GM21723 (cell line): Measurements from ENCODE around the gene PTH1R.

Source experiments
- ATAC-seq: cut with Tn5 transposase; IDR thresholded peaks from one replicate; pipeline ENCODE4 v1.9.1; 2021; ENCODE audit warnings: mild to moderate bottlenecking, moderate library complexity; ENCODE audit not compliant: unreplicated experiment

The PTH1R gene

DNA sequence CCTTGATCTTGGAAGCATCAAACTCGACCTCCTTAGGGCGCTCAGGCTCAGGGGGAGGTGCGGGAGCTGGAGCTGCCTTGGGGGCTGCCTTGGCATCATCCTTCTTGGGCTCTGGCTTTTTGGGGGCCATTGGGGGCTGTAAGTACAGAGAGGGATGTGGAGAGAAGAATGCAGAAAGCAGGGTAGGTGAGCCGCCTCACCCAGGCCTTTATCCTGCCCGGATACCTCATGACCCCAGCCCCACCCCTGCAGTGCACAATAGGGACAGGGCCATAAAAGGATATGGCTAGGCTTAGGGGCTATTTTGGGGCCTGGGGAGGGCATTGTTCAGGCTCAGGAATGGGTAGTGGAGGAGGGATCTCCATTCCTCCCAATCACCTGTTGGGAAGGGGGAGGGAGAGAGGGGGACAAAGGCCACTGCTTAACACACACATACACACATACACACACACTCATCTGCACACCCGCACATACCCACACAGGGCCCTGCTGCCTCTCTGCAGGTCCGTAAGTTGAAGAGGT, 14.2 kb upstream of the PTH1R start, which contains the start of gene MYL3:
MYL3 (minus strand) TSS at position 184 of the 522 bp plus-strand sequence; CDS start at position 130, 54 bp downstream.
- ATAC-seq = no peak

DNA sequence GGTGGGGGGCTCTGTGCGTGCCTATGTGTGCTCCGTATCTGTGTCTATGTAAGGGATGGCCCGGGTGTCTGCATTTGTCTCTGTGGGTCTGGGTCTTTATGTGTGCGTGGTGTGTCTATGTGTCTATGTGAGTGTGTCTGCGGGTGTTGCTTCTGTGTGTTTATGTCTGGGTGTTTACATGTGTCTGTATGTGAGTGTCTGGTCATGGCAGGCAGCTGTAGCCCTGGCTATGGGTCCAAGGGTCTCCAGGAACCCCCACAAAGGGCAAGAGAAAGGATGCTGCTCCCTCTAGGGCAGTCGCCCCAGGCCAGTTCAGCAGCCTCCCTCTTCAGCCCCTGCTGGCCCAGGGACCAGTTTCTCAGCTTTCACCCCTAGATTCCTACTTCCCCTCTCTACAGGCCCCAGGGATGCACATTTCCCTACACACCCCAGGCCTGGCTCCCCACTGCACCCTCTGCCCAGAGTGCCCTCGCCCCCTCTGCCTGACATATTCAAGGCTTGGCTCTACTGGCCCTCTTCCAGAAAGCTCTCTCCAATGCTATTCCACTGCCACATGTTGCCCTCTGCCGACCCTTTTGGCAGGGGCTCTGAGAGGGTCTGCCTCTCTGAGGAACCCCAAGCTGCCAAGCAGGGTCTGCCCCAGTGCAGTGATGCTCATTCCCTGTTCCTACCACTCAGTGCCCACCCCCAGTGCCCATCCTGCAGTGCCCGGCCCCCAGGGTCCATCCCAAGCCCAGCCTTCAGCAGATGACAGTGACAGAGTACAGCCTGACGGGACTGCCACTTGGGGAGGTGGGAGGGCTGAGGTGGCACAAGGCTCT, 13.2 kb upstream of the PTH1R start:
- no peak for ATAC-seq

DNA sequence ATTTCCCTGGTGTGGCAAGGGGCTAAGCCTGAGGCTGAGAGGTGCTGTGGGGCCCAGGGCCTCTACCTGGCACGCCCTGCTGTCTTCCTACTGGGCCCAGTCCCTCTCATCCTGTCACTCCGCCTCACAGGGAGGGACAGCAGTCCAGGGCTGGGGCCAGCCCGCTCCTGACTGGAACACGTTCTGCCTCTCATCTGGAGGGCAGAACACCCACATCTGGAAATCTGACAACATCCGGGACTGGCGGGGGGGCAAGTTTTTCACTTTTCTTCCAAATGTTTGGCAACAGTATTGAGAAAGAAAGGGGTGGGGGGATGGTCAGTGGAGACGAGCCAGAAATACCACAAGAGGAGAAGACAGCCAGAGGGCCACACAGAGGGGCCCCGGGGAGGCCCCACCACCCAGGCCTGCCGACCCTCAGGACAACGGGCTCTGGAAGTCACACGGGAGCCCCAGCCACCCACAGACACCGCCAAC, 12.5 kb upstream of the PTH1R start:
- ATAC-seq = no peak

DNA sequence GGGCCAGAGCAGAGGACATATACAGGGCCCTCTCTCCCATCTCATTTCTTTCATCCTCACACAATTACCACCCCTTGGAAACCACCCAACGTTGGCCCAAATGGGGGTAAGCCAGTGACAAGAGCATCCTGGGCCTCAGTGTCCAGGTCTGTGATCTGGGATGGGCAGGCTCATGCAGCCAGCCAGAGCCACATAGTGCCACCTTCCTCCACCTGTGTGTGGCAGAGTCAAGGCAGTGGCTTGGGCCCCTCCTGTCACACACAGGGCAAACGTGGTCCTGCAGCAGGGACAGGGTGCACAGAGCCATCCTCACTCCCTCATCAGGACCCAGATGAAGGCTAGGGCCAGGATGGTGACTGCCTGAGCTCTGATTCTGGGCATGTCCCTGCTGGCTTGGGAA, 12.0 kb upstream of the PTH1R start:
- no peak for ATAC-seq

DNA sequence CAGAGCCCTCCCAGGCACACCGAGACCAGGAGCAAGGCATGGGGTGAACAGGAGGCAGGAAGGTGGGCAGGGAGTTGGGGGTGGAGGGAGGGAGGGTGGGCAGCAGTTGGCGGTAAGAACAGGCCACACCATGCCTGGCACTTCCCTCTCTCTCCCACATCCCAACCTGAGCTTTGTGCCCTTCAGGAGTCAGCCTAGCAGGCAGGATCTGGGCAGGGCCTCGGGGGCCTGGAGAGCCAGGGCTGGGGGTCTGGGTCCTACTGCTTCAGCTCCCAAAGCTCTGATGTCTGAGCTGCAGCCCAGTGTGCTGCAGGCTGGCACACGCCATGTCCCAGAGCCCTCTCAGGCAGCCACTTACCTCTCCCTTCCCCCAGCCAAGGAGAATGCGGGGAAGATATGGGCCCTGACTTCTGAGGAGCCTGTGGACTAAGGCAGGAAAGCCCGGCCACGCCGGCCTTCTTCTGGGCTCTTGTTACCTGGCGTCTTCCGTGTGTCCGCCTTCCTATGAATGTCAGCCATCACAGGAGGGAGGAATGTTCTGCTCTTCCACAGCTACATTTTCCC, 11.4 kb upstream of the PTH1R start:
- no peak for ATAC-seq

DNA sequence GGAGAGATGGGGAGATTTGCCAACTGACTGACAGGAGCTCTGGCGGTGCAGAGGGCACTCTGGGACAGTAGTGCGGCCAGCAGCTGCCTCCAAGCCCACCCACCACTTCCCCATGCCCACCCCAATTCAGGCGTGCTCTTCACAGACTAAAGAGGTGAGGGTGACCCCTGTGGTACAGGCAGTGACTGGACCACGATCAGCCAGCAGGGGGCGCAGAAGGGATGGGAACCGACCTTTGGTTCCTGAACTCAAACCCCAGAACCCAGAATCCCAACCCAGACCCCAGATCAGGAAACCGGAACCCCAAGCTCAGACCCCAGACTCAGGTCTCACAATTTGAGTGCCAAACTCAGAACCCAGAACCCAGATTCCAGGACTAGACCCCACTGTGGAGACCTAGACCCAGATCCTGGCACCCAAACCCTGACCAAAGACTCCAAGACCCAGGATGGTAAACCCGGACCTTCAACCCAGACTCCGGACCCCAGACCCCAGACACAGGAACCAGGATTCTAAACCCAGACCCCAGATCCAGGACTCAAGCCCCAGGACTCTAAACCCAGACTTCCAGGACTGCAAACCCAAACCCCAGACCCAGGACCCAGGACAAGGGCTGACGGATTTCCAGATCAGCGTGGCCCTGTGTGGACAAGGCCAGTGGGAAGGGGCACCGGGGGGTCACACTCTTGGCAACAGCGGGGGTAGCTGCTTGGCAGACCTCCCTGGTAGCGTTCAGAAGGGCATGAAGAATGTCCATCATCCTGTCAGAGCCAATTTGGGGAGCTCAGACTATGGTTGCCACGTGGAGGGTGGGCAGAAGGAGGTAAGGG, 10.6 kb upstream of the PTH1R start:
- no peak for ATAC-seq

DNA sequence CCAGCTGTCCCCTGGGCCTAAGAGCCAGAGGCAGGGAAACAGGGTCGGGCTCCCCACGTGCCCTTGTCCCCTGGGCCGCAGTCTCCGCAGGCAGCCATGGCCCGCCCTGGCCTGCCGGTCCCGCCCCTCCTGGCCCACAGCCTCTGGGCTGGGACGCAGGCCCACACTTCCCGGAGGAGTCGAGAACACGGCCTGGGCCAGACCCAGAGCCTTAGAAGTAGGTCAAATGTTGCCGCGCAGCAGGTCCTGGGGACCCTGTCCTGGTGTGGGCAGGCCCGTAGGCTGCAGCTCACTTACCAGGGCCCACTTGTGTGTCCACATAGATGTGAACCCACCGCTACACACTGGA, 10.0 kb upstream of the PTH1R start:
- no peak for ATAC-seq

DNA sequence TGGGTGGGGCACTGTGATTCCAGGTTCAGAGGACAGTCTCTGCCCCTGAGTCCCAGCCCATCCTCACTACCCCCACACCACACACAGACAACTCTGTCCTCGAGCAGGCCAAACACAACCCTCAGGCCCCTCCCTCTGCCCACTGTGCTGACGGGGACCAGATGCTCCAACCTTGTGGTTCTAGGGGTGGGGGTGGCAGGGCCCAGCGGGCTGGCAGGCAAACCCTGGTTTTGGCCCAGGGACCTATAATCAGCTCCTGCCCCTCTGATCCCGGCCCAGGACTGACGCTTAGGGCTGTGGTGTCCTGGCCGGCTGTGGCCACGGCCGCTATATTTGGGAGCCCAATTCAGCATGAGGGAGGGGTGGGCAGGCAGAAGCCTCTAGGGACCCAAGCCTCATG, 9.2 kb upstream of the PTH1R start:
- ATAC-seq = no peak

DNA sequence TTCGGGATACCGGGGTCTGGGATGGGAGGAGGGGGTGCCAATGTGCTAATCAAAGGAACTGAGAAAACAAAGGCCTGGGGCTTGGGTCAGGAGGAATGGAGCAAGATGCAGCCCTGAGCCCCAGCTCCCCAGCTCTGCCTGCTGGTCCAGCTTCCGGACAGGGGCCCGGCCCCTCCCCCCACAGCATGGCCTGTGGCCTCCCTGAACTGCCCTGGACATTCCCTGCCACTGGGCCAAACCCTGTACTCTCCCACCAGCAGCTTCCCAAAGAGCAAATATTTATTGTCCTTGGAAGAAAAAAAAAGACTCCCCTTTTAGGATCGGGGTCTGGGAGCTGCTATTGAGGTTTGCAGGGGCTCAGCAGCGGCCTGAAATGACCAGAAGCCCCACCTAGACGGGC, 8.6 kb upstream of the PTH1R start:
- ATAC-seq = no peak

DNA sequence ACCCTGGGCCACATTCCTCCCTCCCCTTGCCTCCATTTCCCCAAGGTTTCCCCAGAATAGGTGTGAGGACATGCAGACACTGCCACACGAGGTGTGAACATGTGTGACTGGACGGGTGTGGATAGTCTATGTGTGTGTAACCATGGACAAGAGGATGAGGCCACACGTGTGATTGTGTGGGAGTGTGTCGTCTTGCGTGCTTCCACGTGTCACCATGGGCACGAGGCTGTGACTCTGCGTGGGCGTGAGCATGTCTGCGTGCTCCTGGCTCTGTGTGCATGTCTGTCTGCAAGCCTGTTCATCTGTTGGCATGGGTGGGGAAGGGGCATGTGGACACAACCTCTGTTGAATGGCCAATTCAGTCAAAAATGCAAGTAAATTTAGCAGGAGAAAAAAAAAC, 8.1 kb upstream of the PTH1R start:
- no peak for ATAC-seq

DNA sequence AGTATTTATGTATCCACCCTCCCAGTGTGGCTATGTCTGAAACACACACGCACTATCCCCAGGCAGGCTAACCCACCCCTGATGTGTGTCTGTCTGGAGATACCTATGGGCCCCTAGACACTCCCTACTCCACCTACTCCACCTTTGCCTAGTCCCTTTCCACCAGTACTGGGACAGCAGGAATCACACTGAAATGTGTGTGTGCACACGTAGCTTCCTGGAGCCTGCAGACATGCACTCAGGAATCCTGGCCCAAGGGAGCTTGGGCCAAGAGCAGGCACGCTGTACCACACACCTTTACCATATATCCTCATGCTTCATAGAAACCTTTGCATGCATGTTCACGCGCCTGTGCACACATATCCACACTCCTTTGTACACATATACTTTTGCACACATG, 6.9 kb upstream of the PTH1R start:
- no peak for ATAC-seq

DNA sequence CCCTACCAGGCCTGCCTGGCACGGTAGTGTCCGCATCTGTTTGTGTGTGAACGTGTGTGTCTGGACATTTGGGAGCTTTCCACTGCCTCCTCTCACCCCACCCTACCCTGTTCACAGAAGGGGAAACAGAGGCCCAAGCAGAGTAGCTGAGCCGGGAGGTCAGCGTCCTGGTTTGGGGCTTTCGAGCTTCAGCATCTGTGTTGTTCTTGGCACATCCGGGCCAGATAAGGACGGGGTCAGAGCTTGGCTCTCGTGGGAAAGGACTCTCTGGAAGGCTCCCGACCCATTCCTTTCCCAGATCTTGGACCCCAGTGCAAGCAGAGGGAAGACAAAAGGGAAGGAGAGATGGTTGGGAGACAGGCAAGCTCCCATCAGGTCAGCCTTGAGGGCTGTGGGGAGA, 6.3 kb upstream of the PTH1R start:
- no peak for ATAC-seq

DNA sequence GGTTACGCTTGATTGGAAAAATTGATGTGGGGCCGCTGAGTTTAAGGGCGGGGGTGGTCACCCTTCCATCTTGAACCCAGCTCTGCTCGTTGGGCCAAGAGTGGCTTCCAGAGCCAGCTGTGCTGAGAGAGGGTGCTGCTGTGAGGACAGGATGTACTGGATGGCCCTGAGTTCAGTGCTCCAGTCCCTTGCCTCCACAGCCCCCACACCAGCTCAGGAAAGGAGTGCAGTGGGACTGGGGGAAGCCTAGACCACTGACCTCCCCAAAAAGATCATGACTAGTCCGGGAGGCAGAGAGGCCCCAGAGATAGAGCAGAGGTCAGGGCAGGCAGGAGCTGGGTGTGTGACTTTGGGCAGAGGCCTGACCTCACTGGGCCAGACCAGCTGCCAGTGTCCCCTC, 4.0 kb upstream of the PTH1R start:
- no peak for ATAC-seq

DNA sequence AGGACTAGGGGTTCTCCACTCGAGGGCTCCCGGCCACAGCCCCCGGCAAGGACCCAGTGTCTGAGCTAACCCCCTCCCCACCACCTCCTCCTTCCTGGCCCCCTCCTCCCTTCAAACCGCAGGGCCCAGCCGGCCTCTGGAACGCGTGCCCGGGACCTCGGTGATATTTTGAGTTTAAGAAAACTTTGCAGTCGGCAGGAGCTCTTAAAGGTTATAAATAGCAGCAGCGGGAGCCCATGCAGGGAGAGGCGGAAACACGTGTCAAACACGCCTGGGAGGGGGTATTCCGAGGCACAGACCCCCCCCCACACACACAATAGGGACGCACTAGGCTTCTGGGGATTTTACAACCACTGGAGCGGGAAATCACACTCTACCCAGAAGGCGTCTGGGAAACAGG, 3.1 kb upstream of the PTH1R start:
- no peak for ATAC-seq

DNA sequence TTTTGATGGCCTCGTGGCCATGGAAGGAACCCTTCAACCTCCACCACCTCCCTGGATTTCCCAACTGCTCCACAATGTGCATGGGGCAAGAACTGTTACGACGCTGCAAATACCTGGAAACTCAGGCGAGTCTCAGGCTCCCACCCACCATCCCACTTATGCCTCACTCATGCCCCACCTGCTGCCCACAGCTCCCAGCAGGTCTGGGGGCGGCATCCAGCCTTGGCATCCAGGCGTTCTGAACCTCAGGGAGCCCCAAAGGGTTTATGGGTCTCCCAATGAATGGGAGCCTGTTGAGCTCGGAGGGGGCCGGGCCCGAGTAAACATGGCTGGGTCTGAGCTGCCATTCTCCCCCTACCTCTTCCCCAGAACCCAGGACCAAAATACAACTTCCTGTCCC, 2.0 kb upstream of the PTH1R start:
- no peak for ATAC-seq

DNA sequence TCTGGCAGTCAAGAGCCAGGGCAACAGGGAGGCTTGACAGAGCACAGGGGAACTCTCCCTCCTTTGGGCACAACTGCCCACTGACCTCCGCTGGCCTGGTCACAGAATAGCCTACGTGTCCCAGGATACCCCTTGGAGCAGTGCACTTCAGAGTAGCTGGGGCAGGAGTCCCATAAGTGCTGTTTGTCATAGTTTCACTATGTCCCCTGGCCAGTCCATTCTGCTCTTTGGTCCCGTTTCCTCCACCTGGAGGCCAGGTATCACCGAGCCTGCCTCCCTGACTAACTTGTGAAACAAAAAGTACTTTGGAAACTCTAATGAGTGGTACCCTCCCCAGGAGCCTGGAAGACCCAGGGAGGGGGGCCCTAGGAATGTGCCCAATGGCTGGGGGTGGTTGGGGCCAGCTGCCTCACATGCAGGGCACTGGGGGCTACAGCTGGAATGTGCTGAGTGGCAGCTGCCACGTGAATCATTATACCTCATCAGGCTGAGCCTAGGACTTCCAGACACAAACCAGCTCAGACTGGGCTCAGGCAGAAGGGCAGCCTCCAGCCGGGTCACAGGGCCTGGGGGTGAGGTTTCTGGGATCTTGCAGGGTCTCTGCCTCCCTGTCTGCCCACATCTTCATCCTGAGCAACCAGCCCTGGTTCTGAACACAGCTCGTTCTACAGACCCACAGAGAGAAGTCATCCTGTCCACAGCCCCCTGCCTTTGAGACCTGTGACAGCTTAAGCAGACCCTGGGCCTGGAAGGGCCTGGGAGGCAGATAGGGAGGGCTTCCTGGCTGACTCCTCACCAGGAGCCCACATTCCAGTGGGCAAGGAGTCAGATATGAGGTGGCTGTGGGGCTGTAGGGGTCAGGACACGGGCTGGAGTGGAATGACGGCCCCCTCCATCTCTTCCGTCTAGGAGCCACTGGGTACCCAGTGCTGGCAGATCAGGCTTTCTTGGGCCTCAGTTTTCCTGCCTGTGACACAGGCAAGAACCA, 914 bp upstream of the PTH1R start:
- ATAC-seq = no peak

DNA sequence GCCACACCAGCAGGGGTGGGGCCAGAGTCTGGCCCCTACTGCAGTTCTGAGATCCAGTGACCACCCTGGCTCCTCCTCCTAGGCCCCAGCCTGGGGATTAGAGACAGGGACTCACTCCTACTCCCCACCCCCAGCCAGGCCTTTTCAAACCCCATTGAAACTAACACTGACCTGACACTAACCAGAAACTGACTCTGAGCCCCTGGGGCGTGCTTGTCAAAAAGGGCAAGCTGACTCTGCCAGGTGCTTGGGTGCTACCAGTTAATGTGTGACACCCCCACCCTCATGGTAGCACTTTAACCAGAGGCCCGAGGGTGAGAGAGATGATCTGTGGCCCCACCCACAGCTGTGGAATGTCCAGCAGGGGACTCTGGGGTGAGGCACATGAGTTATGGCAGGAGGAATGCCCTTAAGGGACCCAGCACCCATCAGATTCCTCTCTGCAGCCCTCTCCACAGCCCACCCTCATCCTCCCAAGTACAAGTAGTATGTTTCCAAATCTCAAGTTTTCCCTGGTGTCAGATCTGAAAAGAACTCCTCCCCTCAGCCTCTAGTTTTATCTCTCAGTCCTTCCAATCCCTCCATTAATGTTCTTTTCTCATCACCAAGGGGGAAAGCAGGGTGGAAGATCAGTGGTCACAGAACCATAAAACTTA, 1.4 kb downstream of the PTH1R start:
- no peak for ATAC-seq

DNA sequence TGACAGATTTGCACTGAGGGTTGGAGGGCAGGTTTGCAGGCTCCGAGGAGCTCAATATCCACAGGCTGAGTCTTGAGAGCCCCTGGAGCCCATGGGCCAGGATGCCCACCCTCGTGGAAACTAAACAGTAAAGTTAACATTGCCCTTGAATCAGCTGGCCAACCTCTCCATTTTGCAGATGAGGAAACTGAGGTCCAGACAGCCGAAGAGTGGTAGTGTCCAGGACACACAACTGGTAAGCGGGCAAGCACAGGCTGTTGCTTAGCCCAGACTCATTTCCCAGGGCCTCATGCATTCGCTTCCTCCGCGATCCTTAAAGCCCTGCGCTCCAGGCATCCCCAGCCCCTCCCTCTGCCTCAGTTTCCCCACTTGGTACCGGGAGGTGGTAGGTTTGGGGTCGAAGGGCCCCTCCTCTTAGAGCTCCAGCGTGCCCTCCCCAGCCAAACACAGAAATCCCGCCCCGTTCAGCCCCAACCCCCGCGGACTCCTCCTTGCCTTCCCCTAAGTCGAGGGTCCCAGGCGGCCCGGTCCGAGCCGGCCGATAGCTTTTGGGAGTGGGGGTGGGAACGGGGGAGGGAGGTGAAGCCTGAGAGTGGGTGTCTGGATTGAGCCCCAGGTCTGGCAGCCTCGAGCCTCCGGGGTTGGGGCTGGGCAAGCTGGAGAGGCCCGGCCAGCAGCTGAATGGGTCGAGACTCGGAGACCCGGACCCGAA, 3.5 kb downstream of the PTH1R start:
- no peak for ATAC-seq
